IgD-negative memory B cell (primary cell): ENCODE data around the gene NR2F1. TPM values are rescaled to one million over a fixed set of nuclear protein-coding genes. Genes with fewer than 3 reads are reported as not detected.

ENCODE experiments used
- H3K27ac Mint-ChIP-seq, 3 donors: one replicate each; pipeline ENCODE4 v1.8.0; 2020 to 2022; ENCODE audit warnings: mild to moderate bottlenecking in 3 of 3, mixed read lengths in 3 of 3, moderate library complexity in 1 of 3
- H3K27me3 Mint-ChIP-seq: one replicate; pipeline ENCODE4 v1.8.0; 2021; ENCODE audit warnings: mixed read lengths
- H3K36me3 Mint-ChIP-seq: one replicate; pipeline ENCODE4 v1.8.0; 2020; ENCODE audit warnings: mild to moderate bottlenecking, mixed read lengths
- H3K4me1 Mint-ChIP-seq, 3 donors: one replicate each; pipeline ENCODE4 v1.8.0; 2020 to 2022; ENCODE audit warnings: mixed read lengths in 3 of 3, mild to moderate bottlenecking in 1 of 3
- H3K4me3 Mint-ChIP-seq, 4 donors: one replicate each; pipeline ENCODE4 v1.8.0; 2020 to 2022; ENCODE audit warnings: mild to moderate bottlenecking in 4 of 4, mixed read lengths in 4 of 4, moderate library complexity in 3 of 4
- H3K9me3 Mint-ChIP-seq, 3 donors: one replicate each; pipeline ENCODE4 v1.8.0; 2020 to 2021; ENCODE audit warnings: mixed read lengths in 3 of 3, mild to moderate bottlenecking in 1 of 3
- polyA plus RNA-seq: library from polyadenylated mRNA; unstranded; fragments of 300-500 nt; fragmentation: Illumina TruSeq; gene quantifications from one replicate; pipeline ENCODE4 v1.2.3, GENCODE V29; 2021

The NR2F1 gene
- polyA plus RNA-seq, 1 donor from 2014 or later = not detected

- H3K4me3 Mint-ChIP-seq = peak overlapping the region in 3 of 4 donors; percentile 8 to 82 (median 55)
- H3K4me1 Mint-ChIP-seq = peaks cover 10 to 15% (median 13%) of the 10 kb centered on the region in 3 donors
- peaks cover 57% of the 10 kb centered on the region for H3K27me3 Mint-ChIP-seq
- H3K27ac Mint-ChIP-seq = peak overlapping the region in 2 of 3 donors; percentile 46 to 78
- H3K9me3 Mint-ChIP-seq = peaks cover 0 to 9% (median 4%) of the 10 kb centered on the region in 3 donors
- peaks cover 2% of the 10 kb centered on the region for H3K36me3 Mint-ChIP-seq
These were observed 28.4 kb downstream of the NR2F1 start for GRCh38 chr5:93611273-93611975.

- peaks cover 53% of the 10 kb centered on the region for H3K27me3 Mint-ChIP-seq
These were observed 29.2 kb downstream of the NR2F1 start for GRCh38 chr5:93611976-93612854.

GRCh38 chr5:93612855-93613243 lies 29.8 kb downstream of the NR2F1 start:
- Mint-ChIP-seq H3K27ac (no peak overlapping the region), H3K36me3 (peaks cover 3% of the 10 kb centered on the region)

More at GRCh38 chr5:93611976-93612854, 29.2 kb downstream of the NR2F1 start:
- H3K27ac Mint-ChIP-seq = peak overlapping the region; percentile 7 to 54 (median 27)
- H3K4me3 Mint-ChIP-seq = peak overlapping the region in 2 of 4 donors; percentile 2 to 82
- H3K36me3 Mint-ChIP-seq = peaks cover 2% of the 10 kb centered on the region
- H3K4me1 Mint-ChIP-seq = peaks cover 10 to 15% (median 13%) of the 10 kb centered on the region in 3 donors
- H3K9me3 Mint-ChIP-seq = peaks cover 0 to 9% (median 4%) of the 10 kb centered on the region in 3 donors

DNA sequence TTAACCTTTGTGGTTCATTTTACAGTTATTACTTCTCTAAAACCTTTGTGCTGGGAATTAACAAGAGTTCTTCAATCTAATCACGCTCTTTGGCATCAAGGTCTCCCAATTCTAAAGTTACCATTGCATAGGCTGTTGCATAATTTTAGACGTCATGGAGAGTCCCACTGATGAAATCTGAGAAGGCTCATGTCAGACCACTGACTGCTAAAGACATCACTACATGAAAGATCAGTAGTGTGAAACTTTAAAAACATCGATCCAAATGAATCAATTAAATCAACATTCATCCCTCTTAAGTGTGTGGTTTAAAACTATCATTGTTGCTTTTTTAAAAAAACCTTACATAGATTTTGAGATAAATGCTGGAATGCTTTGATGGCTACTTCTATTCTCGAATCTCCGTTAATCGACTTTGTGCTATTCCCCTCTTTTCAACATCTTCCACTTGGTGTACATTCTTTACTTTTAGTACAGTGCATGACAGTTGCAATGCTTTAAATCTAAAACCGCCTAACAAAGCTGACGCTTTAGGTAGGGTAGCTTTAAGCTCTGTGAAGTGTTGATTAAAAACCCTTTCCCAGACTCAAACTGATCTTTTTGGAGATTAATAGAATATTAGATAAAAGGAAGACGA lies 33.6 kb downstream of the NR2F1 start:
- Mint-ChIP-seq H3K27ac (no peak overlapping the region), H3K4me1 (peaks cover 8 to 15% (median 12%) of the 10 kb centered on the region in 3 donors), H3K27me3 (peaks cover 24% of the 10 kb centered on the region), H3K4me3 (no peak overlapping the region), H3K36me3 (peaks cover 6% of the 10 kb centered on the region), H3K9me3 (peaks cover 0 to 6% (median 0%) of the 10 kb centered on the region in 3 donors)

More at GRCh38 chr5:93612855-93613243, 29.8 kb downstream of the NR2F1 start:
- no peak overlapping the region for H3K4me3 Mint-ChIP-seq
- peaks cover 4 to 11% (median 9%) of the 10 kb centered on the region in 3 donors for H3K4me1 Mint-ChIP-seq
- H3K27me3 Mint-ChIP-seq = peaks cover 49% of the 10 kb centered on the region
- H3K9me3 Mint-ChIP-seq = peaks cover 0 to 9% (median 4%) of the 10 kb centered on the region in 3 donors

GRCh38 chr5:93620487-93621326 lies 37.7 kb downstream of the NR2F1 start:
- Mint-ChIP-seq H3K4me3 (peak overlapping the region; percentile 91 to 97 (median 94)), H3K4me1 (peaks cover 11 to 17% (median 16%) of the 10 kb centered on the region in 3 donors), H3K27ac (peak overlapping the region; percentile 86 to 94 (median 88)), H3K27me3 (peaks cover 5% of the 10 kb centered on the region), H3K9me3 (peaks cover 0 to 3% (median 0%) of the 10 kb centered on the region in 3 donors), H3K36me3 (peaks cover 6% of the 10 kb centered on the region)

- peaks cover 5% of the 10 kb centered on the region for H3K27me3 Mint-ChIP-seq
These were observed 38.3 kb downstream of the NR2F1 start for GRCh38 chr5:93621327-93621798.

DNA sequence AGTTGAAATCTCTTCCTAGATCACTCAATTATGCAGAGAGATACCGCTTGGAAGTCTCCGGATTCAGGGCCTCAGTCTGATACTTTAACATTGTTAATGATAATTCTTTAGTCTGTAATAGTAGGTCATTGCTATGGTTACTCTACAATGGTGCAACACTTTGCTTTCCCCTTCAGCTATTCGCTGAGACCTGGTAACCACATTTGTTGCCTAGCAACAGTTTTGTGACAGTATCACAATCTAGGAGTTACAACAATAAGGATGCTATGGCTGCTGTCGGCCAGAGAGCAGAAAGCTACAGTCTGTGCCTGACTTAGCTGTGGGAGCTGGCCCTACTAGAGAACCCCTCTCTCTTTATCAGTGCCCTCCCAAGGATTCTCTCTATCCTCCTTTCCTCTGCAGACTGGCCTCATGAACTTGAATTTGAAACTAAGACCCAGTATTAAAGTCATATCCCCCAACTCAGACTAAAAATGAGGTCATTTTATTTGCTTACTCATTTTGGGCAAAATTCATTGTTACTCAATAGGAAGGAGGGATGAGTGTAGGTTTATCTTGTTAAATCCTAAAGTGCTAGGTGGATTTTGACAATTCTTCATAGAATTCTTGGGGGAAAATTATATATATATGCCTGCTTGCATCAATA lies 39.3 kb downstream of the NR2F1 start:
- Mint-ChIP-seq H3K9me3 (peaks cover 0 to 3% (median 0%) of the 10 kb centered on the region in 3 donors), H3K4me3 (peak overlapping the region in 3 of 4 donors; percentile 54 to 85 (median 77)), H3K27ac (peak overlapping the region; percentile 2 to 43 (median 41)), H3K4me1 (peaks cover 11 to 17% (median 16%) of the 10 kb centered on the region in 3 donors), H3K27me3 (peaks cover 5% of the 10 kb centered on the region), H3K36me3 (peaks cover 4% of the 10 kb centered on the region)

More at GRCh38 chr5:93621327-93621798, 38.3 kb downstream of the NR2F1 start:
- Mint-ChIP-seq H3K36me3 (peaks cover 4% of the 10 kb centered on the region), H3K9me3 (peaks cover 0 to 3% (median 0%) of the 10 kb centered on the region in 3 donors), H3K27ac (peak overlapping the region in 2 of 3 donors; percentile 41 to 43), H3K4me3 (peak overlapping the region; percentile 54 to 87 (median 76)), H3K4me1 (peaks cover 11 to 17% (median 16%) of the 10 kb centered on the region in 3 donors)

DNA sequence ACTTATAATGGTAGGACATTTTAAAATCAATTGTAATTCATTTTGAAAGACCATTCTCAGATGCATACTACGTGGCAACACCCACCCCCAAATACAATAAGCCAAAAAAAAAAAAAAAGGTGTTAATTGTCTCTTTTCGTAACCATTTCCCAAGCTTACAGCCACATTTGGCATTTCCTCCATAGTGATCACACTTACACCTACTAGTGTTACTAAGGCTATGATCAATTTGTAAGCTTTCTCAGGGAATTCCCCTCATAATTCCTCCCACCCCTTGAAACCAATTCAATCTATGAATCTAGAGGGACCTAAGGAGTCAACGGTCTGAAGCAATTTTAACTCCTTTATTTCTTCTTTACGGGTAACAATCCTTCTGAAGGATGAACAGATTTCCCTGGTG lies 40.1 kb downstream of the NR2F1 start:
- Mint-ChIP-seq H3K27me3 (peaks cover 5% of the 10 kb centered on the region), H3K27ac (peak overlapping the region in 1 of 3 donors; percentile 9), H3K4me1 (peaks cover 11 to 17% (median 16%) of the 10 kb centered on the region in 3 donors), H3K9me3 (peaks cover 0 to 3% (median 0%) of the 10 kb centered on the region in 3 donors), H3K4me3 (no peak overlapping the region), H3K36me3 (peaks cover 3% of the 10 kb centered on the region)

GRCh38 chr5:93626801-93627200 lies 43.8 kb downstream of the NR2F1 start:
- Mint-ChIP-seq H3K9me3 (no peaks in the 10 kb centered on the region), H3K4me1 (peaks cover 1 to 7% (median 7%) of the 10 kb centered on the region in 3 donors), H3K36me3 (peaks cover 7% of the 10 kb centered on the region), H3K4me3 (no peak overlapping the region), H3K27ac (peak overlapping the region in 1 of 3 donors; percentile 3), H3K27me3 (no peaks in the 10 kb centered on the region)

DNA sequence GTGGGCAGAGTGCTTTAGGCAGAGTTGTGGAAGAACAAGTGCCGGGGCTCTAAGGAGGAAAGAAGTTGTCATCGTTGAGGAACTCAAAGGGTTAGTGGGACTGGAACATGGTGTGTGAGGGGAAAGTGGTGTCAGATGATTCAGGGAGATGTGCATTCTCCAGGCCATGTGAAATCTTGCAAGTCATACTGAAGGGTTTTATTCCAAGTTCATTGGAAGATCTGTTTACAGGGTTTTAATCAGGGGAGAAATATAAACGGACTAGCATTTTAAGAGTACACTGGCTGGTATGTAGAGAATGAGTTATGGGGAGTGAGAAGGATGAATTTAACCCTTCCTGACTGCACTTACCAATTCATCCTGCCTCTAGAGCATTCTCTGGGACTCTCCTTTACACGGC lies 49.3 kb downstream of the NR2F1 start:
- Mint-ChIP-seq H3K4me1 (peaks cover 0 to 4% (median 0%) of the 10 kb centered on the region in 3 donors), H3K36me3 (peaks cover 14% of the 10 kb centered on the region), H3K27ac (peak overlapping the region in 1 of 3 donors; percentile 65)

GRCh38 chr5:93635991-93636390 lies 53.0 kb downstream of the NR2F1 start:
- no peaks in the 10 kb centered on the region for H3K9me3 Mint-ChIP-seq
- H3K36me3 Mint-ChIP-seq = peaks cover 11% of the 10 kb centered on the region
- H3K27ac Mint-ChIP-seq = no peak overlapping the region
- H3K4me1 Mint-ChIP-seq = peaks cover 0 to 4% (median 0%) of the 10 kb centered on the region in 3 donors
- H3K27me3 Mint-ChIP-seq = no peaks in the 10 kb centered on the region
- H3K4me3 Mint-ChIP-seq = no peak overlapping the region

More for the DNA sequence above, 49.3 kb downstream of the NR2F1 start:
- H3K27me3 Mint-ChIP-seq = no peaks in the 10 kb centered on the region
- H3K9me3 Mint-ChIP-seq = no peaks in the 10 kb centered on the region
- no peak overlapping the region for H3K4me3 Mint-ChIP-seq

DNA sequence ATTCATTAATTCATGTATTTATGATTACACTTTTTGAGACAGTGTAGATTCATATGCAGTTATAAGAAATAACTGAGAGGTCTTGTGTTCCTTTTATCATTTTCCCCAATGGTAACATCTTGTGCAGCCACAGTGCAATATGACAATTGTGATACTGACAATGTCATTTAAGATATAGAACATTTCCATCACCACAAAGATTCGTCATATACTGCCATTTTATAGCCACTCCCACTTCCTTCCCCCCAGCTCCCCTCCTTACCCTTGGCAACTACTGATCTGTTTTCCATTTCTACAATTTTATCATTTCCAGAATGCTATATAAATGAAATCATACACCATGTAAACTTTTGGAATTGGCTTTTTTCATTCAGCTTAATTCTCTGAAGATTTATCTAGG lies 53.8 kb downstream of the NR2F1 start:
- Mint-ChIP-seq H3K4me1 (peaks cover 0 to 4% (median 0%) of the 10 kb centered on the region in 3 donors), H3K27ac (peak overlapping the region in 1 of 3 donors; percentile 28), H3K9me3 (no peaks in the 10 kb centered on the region), H3K4me3 (no peak overlapping the region), H3K27me3 (no peaks in the 10 kb centered on the region), H3K36me3 (peaks cover 7% of the 10 kb centered on the region)

DNA sequence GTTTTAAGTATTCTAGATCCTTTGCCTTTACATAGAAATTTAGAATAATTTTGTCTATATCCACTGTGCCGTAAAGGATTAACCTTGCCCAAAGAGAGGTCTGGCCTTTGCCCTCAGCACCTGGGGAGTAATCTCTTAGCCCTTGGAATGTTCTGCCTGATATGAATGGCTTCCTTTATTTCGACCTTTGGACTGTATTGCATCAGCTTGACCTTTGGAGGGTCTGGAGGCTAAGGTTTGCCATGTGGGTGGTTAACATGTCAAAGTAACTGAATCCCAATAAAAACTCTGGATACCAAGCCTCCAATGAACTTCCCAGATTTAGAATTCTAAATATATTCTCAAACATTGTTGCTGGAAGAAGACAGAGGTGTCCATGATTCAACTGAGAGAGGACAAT lies 54.7 kb downstream of the NR2F1 start:
- Mint-ChIP-seq H3K36me3 (peaks cover 5% of the 10 kb centered on the region), H3K27me3 (no peaks in the 10 kb centered on the region), H3K4me3 (no peak overlapping the region), H3K27ac (no peak overlapping the region), H3K4me1 (peaks cover 0 to 4% (median 0%) of the 10 kb centered on the region in 3 donors), H3K9me3 (no peaks in the 10 kb centered on the region)
